HepG2 (cell line): ENCODE results near the gene RHBDD1. TPM values are rescaled to one million over a fixed set of nuclear protein-coding genes. Genes with fewer than 3 reads are reported as not detected.
A peak's percentile ranks its signal among the peaks of the same experiment; 100 is the strongest.

Experiments
- ATF5 ChIP-seq: sonication (generic); formaldehyde crosslinking; IDR thresholded peaks from 2 replicates; pipeline ENCODE4 v1.4.0; 2020; ENCODE audit warnings: mild to moderate bottlenecking, low read depth, missing genetic modification reagents
- HNF1A ChIP-seq, 2 experiments: sonication (generic) in 1 of 2; formaldehyde crosslinking in 1 of 2; IDR thresholded peaks; 2 replicates each; pipeline versions ENCODE4 v1.4.0 to v1.6.1; 2016 to 2020; ENCODE audit warnings: borderline replicate concordance in 1 of 2, low read depth in 1 of 2, mild to moderate bottlenecking in 1 of 2, missing genetic modification reagents in 1 of 2
- IRF2 ChIP-seq: IDR thresholded peaks from 2 replicates; pipeline ENCODE4 v1.6.1; 2018; ENCODE audit warnings: missing genetic modification reagents, missing compliant biosample characterization
- NR2F6 ChIP-seq, 2 experiments: IDR thresholded peaks; 2 replicates each; pipeline ENCODE4 v1.6.1; 2016; ENCODE audit warnings: antibody characterized with exemption in 1 of 2, mild to moderate bottlenecking in 1 of 2
- POGZ ChIP-seq: sonication (generic); formaldehyde crosslinking; IDR thresholded peaks from 2 replicates; pipeline ENCODE4 v1.4.0; 2020; ENCODE audit warnings: mild to moderate bottlenecking, missing genetic modification reagents
- REPIN1 ChIP-seq: sonication (generic); formaldehyde crosslinking; IDR thresholded peaks from 2 replicates; pipeline ENCODE4 v1.8.0; 2022; ENCODE audit warnings: missing genetic modification reagents, low read depth, mild to moderate bottlenecking, borderline replicate concordance
- RORA ChIP-seq: sonication (generic); formaldehyde crosslinking; IDR thresholded peaks from 2 replicates; pipeline ENCODE4 v1.5.0; 2020; ENCODE audit warnings: mild to moderate bottlenecking, missing genetic modification reagents, moderate library complexity
- SOX5 ChIP-seq: IDR thresholded peaks from 2 replicates; pipeline ENCODE4 v1.6.1; 2016; ENCODE audit warnings: borderline replicate concordance
- TBX3 ChIP-seq: fragments of 450-650 bp; IDR thresholded peaks from 2 replicates; pipeline ENCODE4 v1.6.1; 2017; ENCODE audit warnings: antibody characterized with exemption, mild to moderate bottlenecking, inconsistent platforms, borderline replicate concordance
- TFE3 ChIP-seq: IDR thresholded peaks from 2 replicates; pipeline ENCODE4 v1.6.1; 2016
- TRIM24 ChIP-seq: sonication (generic); formaldehyde crosslinking; IDR thresholded peaks from 2 replicates; pipeline ENCODE4 v1.8.0; 2022; ENCODE audit warnings: mild to moderate bottlenecking, missing genetic modification reagents
- ZNF816 ChIP-seq: sonication (generic); formaldehyde crosslinking; IDR thresholded peaks from 2 replicates; pipeline ENCODE4 v1.8.0; 2022; ENCODE audit warnings: missing genetic modification reagents, mild to moderate bottlenecking, borderline replicate concordance
- polyA plus RNA-seq, 8 experiments: library from polyadenylated mRNA; depleted of rRNA in 3 of 8; stranded (reverse) in 7 of 8; unstranded in 1 of 8; fragments of >200 nt; fragmentation: Illumina TruSeq in 4 of 8; extraction: Trizol in 4 of 8; gene quantifications; 2 replicates each; pipeline versions ENCODE4 v1.2.1 to v1.2.3, GENCODE V29; 2011 to 2016; ENCODE audit warnings: low read depth in 4 of 8, missing spikeins in 1 of 8, mixed read lengths in 1 of 8; ENCODE audit not compliant: insufficient read depth in 1 of 8
- total RNA-seq, 5 experiments: library from RNA; depleted of rRNA; stranded (reverse); fragments of >200 nt; fragmentation: Illumina TruSeq; extraction: Trizol; gene quantifications; 2 replicates each; pipeline ENCODE4 v1.2.3, GENCODE V29; 2016; ENCODE audit warnings: low read depth in 1 of 5
- TF ChIP-seq, protein P1 (sequence below): sonication (generic); IDR thresholded peaks from 2 replicates; pipeline ENCODE4 v1.6.1; 2016; ENCODE audit warnings: low read depth, borderline replicate concordance
- TF ChIP-seq, protein P2 (sequence below): IDR thresholded peaks from 2 replicates; pipeline ENCODE4 v1.6.1; 2012; ENCODE audit warnings: inconsistent platforms
- TF ChIP-seq, protein P3 (sequence below): sonication (generic); formaldehyde crosslinking; IDR thresholded peaks from 2 replicates; pipeline ENCODE4 v1.4.0; 2020; ENCODE audit warnings: mild to moderate bottlenecking, missing genetic modification reagents, borderline replicate concordance

RHBDD1 gene
- total and polyA plus RNA-seq, 2 of the 13 experiments (the other 11 are each of a cell fraction or from before 2014, with no cell fraction given), result 8.2 to 9.5 TPM

GRCh38 chr2:227038550-227039189 is 202.8 kb downstream of the RHBDD1 start (continued):
- TF ChIP-seq ZNF816 (CRISPR knock-in tag), result 0 out of 2 replicates have a peak, but pooled peaks have one; percentile 15
- 0 out of 2 replicates have a peak, but pooled peaks have one; percentile 23 for TF ChIP-seq NR2F6 (IDR thresholded peaks at IDR 0.05)
- TF ChIP-seq NR2F6 (CRISPR knock-in tag; IDR thresholded peaks at IDR 0.05), result peak; percentile 23; the same call in 1 of the 2 replicates
- 0 out of 2 replicates have a peak, but pooled peaks have one; percentile 58 for TF ChIP-seq HNF1A (IDR thresholded peaks at IDR 0.05; ENCODE audit: low read depth)
- peak; percentile 68; the same call in 1 of the 2 replicates for TF ChIP-seq HNF1A (CRISPR knock-in tag; IDR thresholded peaks at IDR 0.05; ENCODE audit: borderline replicate concordance)
- TF ChIP-seq RORA (CRISPR knock-in tag), result 0 out of 2 replicates have a peak, but pooled peaks have one; percentile 51
- no peak for TF ChIP-seq ATF5 (CRISPR knock-in tag)
- TF ChIP-seq, protein P1, sequence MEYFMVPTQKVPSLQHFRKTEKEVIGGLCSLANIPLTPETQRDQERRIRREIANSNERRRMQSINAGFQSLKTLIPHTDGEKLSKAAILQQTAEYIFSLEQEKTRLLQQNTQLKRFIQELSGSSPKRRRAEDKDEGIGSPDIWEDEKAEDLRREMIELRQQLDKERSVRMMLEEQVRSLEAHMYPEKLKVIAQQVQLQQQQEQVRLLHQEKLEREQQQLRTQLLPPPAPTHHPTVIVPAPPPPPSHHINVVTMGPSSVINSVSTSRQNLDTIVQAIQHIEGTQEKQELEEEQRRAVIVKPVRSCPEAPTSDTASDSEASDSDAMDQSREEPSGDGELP, result peak; percentile 99
- TF ChIP-seq, protein P2, sequence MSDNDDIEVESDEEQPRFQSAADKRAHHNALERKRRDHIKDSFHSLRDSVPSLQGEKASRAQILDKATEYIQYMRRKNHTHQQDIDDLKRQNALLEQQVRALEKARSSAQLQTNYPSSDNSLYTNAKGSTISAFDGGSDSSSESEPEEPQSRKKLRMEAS, result peak; percentile 40; the same call in 1 of the 2 replicates
- peak; percentile 30; the same call in 1 of the 2 replicates for TF ChIP-seq SOX5 (CRISPR knock-in tag)
- peak; percentile 56; the same call in 1 of the 2 replicates for TF ChIP-seq POGZ (CRISPR knock-in tag)
- TF ChIP-seq, protein P3, sequence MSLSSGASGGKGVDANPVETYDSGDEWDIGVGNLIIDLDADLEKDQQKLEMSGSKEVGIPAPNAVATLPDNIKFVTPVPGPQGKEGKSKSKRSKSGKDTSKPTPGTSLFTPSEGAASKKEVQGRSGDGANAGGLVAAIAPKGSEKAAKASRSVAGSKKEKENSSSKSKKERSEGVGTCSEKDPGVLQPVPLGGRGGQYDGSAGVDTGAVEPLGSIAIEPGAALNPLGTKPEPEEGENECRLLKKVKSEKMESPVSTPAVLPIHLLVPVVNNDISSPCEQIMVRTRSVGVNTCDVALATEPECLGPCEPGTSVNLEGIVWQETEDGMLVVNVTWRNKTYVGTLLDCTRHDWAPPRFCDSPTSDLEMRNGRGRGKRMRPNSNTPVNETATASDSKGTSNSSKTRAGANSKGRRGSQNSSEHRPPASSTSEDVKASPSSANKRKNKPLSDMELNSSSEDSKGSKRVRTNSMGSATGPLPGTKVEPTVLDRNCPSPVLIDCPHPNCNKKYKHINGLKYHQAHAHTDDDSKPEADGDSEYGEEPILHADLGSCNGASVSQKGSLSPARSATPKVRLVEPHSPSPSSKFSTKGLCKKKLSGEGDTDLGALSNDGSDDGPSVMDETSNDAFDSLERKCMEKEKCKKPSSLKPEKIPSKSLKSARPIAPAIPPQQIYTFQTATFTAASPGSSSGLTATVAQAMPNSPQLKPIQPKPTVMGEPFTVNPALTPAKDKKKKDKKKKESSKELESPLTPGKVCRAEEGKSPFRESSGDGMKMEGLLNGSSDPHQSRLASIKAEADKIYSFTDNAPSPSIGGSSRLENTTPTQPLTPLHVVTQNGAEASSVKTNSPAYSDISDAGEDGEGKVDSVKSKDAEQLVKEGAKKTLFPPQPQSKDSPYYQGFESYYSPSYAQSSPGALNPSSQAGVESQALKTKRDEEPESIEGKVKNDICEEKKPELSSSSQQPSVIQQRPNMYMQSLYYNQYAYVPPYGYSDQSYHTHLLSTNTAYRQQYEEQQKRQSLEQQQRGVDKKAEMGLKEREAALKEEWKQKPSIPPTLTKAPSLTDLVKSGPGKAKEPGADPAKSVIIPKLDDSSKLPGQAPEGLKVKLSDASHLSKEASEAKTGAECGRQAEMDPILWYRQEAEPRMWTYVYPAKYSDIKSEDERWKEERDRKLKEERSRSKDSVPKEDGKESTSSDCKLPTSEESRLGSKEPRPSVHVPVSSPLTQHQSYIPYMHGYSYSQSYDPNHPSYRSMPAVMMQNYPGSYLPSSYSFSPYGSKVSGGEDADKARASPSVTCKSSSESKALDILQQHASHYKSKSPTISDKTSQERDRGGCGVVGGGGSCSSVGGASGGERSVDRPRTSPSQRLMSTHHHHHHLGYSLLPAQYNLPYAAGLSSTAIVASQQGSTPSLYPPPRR, result peak; percentile 93
- no peak for TF ChIP-seq TRIM24 (CRISPR knock-in tag)
- TF ChIP-seq REPIN1, result peak; percentile 56; the same call in 1 of the 2 replicates
- TF ChIP-seq IRF2, result 0 out of 2 replicates have a peak, but pooled peaks have one; percentile 41
- no peak for TF ChIP-seq TFE3 (CRISPR knock-in tag)
- peak; percentile 82; the same call in 1 of the 2 replicates for TF ChIP-seq TBX3
